Effector memory CD4-positive, alpha-beta T cell (primary cell): ENCODE data around the gene KCND1.

Experiments used
- DNase-seq, 3 donors: peaks; one replicate each; pipeline ENCODE4 v3.0.0-alpha.2; 2020
- H3K27ac ChIP-seq: 2 replicates; pipeline ENCODE4 v1.7.0; 2013; ENCODE audit warnings: mild to moderate bottlenecking, low read length, moderate library complexity; ENCODE audit not compliant: insufficient read depth, poor library complexity, severe bottlenecking
- H3K27me3 ChIP-seq: replicated peaks from 2 replicates; pipeline ENCODE4 v1.7.0; 2013; ENCODE audit warnings: mild to moderate bottlenecking, low read length; ENCODE audit not compliant: insufficient read depth, control insufficient read depth, poor library complexity, severe bottlenecking
- H3K36me3 ChIP-seq: 2 replicates; pipeline ENCODE4 v1.7.0; 2013; ENCODE audit warnings: mild to moderate bottlenecking, low read length, moderate library complexity; ENCODE audit not compliant: control insufficient read depth, insufficient read depth
- H3K4me1 ChIP-seq: 2 replicates; pipeline ENCODE4 v1.7.0; 2013; ENCODE audit warnings: low read length, mild to moderate bottlenecking; ENCODE audit not compliant: control insufficient read depth, insufficient read depth, poor library complexity, severe bottlenecking
- H3K4me3 ChIP-seq: 2 replicates; pipeline ENCODE4 v1.7.0; 2013; ENCODE audit warnings: low read length, low read depth, mild to moderate bottlenecking; ENCODE audit not compliant: insufficient read depth, poor library complexity, severe bottlenecking
- H3K9me3 ChIP-seq: 2 replicates; pipeline ENCODE4 v1.7.0; 2013; ENCODE audit warnings: mild to moderate bottlenecking, low read length, moderate library complexity; ENCODE audit not compliant: control insufficient read depth

The KCND1 gene

GRCh38 chrX:48924270-48924669 lies 47.4 kb downstream of the KCND1 start:
- no peak overlapping the region for H3K4me3 ChIP-seq
- H3K9me3 ChIP-seq: no peaks in the 10 kb centered on the region
- peaks cover 31% of the 10 kb centered on the region for H3K4me1 ChIP-seq
- no peaks in the 10 kb centered on the region for H3K27me3 ChIP-seq
- no peak for DNase-seq
- H3K36me3 ChIP-seq: peaks cover 20% of the 10 kb centered on the region
- H3K27ac ChIP-seq: peak overlapping the region; percentile 18

DNA sequence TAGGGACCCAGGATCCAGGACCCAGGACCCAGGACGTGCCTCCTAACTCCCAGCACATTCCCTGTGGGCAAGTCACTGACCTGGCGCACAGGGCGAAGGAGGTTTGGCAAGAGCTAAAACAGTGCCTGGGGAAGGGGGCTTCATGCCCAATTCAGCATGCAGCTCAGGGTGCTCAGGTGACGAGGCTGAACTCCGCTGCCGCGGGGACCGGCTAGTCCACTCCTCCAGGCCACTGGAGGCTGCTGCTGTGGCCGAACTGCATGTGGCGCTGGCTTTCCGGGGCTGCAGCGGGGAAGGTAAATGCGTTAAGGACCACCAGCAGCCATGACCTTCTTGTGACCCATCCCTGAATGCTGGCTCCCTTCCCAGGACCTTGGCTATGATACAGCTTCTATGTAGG lies 47.9 kb downstream of the KCND1 start:
- peaks cover 20% of the 10 kb centered on the region for H3K36me3 ChIP-seq
- peak overlapping the region; percentile 97 for H3K27ac ChIP-seq
- DNase-seq: no peak
- no peaks in the 10 kb centered on the region for H3K9me3 ChIP-seq
- peaks cover 32% of the 10 kb centered on the region for H3K4me1 ChIP-seq
- H3K4me3 ChIP-seq: no peak overlapping the region
- no peaks in the 10 kb centered on the region for H3K27me3 ChIP-seq

GRCh38 chrX:48920718-48921104 lies 50.9 kb downstream of the KCND1 start:
- Histone ChIP-seq H3K27ac (peak overlapping the region; percentile 97), H3K27me3 (no peaks in the 10 kb centered on the region), H3K36me3 (peaks cover 30% of the 10 kb centered on the region), H3K4me1 (peaks cover 40% of the 10 kb centered on the region), H3K9me3 (no peaks in the 10 kb centered on the region), H3K4me3 (peak overlapping the region; percentile 79)
- no peak for DNase-seq

GRCh38 chrX:48919947-48920717 lies 51.5 kb downstream of the KCND1 start:
- DNase-seq: peak in 1 of 3 donors; percentile 26
- Histone ChIP-seq H3K27me3 (no peaks in the 10 kb centered on the region), H3K9me3 (no peaks in the 10 kb centered on the region), H3K36me3 (peaks cover 30% of the 10 kb centered on the region), H3K4me3 (peak overlapping the region; percentile 79), H3K4me1 (peaks cover 46% of the 10 kb centered on the region), H3K27ac (peak overlapping the region; percentile 97)

GRCh38 chrX:48919360-48919841 lies 52.2 kb downstream of the KCND1 start:
- DNase-seq: peak in 1 of 3 donors; percentile 17

DNA sequence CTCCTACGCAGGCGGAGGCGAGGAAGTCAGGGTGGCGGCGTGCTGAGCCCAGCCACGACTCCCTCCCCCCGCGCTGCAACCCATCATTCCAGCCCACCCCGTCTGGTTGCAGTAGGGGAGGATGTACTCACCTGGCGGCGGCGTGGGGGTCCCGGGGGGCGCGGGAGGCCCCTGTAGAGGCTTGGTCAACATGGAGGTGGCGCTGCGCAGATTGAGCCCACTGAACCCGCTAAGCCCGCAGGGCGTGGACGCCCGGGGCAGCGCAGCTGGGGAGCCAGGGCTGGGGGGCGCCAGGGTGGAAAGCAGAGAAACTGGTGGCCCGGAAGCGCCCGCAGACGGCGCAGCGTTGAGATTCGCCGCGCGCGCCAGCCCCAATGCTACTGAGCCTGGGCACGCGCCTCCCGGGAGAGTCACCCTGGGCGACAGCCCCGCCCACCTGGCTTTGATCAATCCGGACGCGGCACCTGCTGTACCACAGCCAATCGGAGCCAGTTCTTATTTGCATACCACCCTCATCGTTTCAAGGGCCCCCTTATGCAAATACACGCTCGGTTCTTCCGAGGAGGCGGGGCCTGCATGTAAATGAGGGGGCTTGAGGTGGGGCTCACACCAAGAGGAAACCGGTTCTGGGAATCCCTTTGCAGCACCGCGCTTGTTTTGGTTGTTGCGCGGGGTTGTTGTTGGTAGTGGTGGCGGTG lies 52.9 kb downstream of the KCND1 start, which contains the start of gene PIM2:
TSS of gene PIM2 (minus strand) at position 382 of the 698 bp plus-strand sequence. CDS start at position 192, 190 bp downstream.
- Histone ChIP-seq H3K4me3 (peak within 1 kb of the TSS; percentile 79), H3K27ac (peak within 1 kb of the TSS; percentile 97), H3K9me3 (no peaks in the 10 kb centered on the region), H3K27me3 (no peaks in the 10 kb centered on the region), H3K36me3 (peaks cover 37% of the 10 kb centered on the region), H3K4me1 (peaks cover 42% of the 10 kb centered on the region)
- peak; percentile 88 to 90 (median 90) for DNase-seq

More at GRCh38 chrX:48919360-48919841, 52.2 kb downstream of the KCND1 start:
- Histone ChIP-seq H3K36me3 (peaks cover 36% of the 10 kb centered on the region), H3K4me1 (peaks cover 42% of the 10 kb centered on the region), H3K4me3 (peak overlapping the region; percentile 79), H3K27me3 (no peaks in the 10 kb centered on the region), H3K27ac (peak overlapping the region; percentile 97), H3K9me3 (no peaks in the 10 kb centered on the region)

DNA sequence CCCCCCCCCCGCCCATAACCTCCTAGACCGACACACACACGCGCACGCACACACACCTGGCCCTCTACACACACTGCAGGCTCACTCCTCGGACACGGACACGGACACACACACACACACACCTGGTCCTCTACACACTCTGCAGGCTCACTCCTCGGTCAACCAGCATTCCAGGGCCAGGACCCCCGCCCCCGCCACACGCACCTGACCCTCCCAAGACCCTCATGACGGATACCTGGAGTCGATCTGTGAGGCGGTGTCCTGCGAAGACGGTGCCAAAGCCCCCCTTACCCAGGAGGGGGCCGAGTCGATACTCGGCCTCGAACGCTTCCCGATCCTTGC lies 53.4 kb downstream of the KCND1 start:
- Histone ChIP-seq H3K4me1 (peaks cover 45% of the 10 kb centered on the region), H3K27me3 (no peaks in the 10 kb centered on the region), H3K4me3 (peak overlapping the region; percentile 79), H3K36me3 (peaks cover 38% of the 10 kb centered on the region), H3K27ac (peak overlapping the region; percentile 97), H3K9me3 (no peaks in the 10 kb centered on the region)
- DNase-seq: no peak

DNA sequence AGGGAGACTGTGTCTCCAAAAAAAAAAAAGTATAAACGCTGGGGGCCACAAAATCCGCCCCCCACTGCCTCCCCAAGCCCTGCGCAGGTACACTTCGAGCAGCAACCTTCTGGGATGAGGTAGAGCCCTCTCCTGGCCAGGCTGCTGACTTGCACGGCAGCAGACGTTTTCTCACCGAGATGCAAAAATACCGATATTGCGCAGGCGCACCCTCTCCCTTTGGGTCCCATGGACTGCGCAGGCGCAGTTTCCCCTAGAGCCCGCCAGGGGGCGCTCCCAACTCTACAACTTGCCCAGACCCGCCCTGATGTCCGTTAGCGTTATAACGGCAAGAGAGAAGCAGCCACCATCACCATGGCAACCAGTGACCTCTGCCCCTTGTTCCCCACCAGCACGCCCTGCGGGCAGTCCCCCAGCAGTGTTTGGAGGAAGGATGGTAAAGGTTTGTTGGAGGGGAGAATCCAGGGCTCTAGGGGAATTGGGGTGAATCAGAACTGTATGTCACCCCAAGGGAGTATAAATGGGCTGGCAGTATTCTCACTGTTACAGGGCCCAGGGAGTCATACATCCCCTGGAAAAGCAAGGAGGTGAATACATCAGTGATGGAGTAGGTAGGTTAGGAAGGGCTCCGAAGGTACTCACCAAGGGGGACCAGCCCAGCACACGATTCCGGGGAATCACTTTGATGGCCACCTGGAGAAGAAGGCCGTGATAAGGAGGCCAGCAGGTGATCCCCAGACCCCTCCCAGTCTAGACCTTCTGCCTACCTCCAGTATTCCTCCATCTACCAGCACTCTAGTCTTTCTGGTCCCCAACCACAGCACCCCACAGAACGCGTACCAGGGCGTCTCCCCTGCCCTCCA lies 54.3 kb downstream of the KCND1 start:
- no peaks in the 10 kb centered on the region for H3K9me3 ChIP-seq
- H3K27me3 ChIP-seq: no peaks in the 10 kb centered on the region
- DNase-seq: peak; percentile 84 to 86 (median 85)
- peak overlapping the region; percentile 79 for H3K4me3 ChIP-seq
- H3K4me1 ChIP-seq: peaks cover 54% of the 10 kb centered on the region
- H3K36me3 ChIP-seq: peaks cover 39% of the 10 kb centered on the region
- peak overlapping the region; percentile 97 for H3K27ac ChIP-seq

DNA sequence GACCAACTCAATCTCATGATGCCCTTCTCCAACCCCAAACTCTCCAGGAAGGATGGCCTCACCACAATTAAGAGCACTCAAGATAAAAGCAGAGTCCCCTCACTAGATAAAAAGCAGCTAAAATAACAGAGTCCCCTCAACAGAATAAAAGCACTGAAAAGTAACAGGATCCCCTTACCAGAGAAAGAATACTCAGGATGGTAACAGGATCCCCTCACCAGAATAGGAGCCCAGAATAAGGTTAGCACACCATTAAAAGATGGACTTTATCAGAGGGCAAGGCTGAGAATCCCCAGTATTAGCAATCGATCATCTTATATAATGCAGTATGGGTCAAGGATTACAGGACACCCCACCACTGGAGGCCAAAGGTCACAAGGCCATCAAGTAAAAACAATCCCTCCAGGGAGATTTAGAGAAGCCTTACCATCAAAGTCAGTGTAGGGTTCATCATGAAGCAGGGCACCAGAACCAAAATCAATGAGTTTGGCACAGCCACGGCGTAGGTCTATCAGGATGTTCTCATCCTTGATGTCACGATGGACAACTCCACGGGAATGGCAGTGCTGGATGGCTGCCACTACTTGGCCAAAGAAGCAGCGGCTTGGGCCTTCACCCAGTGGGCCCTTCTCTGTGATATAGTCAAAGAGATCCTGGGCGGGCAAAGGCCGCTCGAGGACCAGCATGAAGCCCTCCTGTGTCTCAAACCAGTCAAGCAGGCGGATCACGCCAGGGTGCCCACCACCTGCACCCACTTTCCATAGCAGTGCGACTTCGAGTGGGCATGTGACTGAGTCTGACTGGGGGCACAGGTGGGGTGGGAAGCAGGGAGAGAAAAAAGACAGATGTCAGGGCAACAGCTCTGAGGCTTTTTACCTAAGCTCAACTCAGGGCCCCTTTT lies 56.8 kb downstream of the KCND1 start:
- peaks cover 39% of the 10 kb centered on the region for H3K36me3 ChIP-seq
- H3K4me1 ChIP-seq: peaks cover 50% of the 10 kb centered on the region
- H3K27me3 ChIP-seq: no peaks in the 10 kb centered on the region
- no peaks in the 10 kb centered on the region for H3K9me3 ChIP-seq
- DNase-seq: no peak
- H3K27ac ChIP-seq: peak overlapping the region; percentile 34
- H3K4me3 ChIP-seq: peak overlapping the region; percentile 44
